Endothelial cell of umbilical vein (primary cell): Measurements from ENCODE around the gene FOS. TPM values are rescaled to one million over a fixed set of nuclear protein-coding genes. Genes with fewer than 3 reads are reported as not detected.

Experiments
- BruUV-seq: library from RNA; stranded (reverse); fragments of 400-500 nt; replicated peaks from 2 replicates; lab custom pipeline; 2021; lab: Mats Ljungman, UMichigan
- CTCF ChIA-PET: fragments of 300-600, 350-600 bp; sonication (Branson Sonifier 250); formaldehyde crosslinking; loops from one replicate; lab custom pipeline; 2021; ENCODE audit warnings: antibody characterized with exemption, inconsistent platforms; lab: Charles Lee
- POLR2A ChIA-PET: fragments of 300-600, 350-600 bp; sonication (Branson Sonifier 250); formaldehyde crosslinking; loops from one replicate; lab custom pipeline; 2021; ENCODE audit warnings: antibody characterized with exemption, inconsistent platforms; lab: Charles Lee
- DNase-seq: peaks from one replicate; pipeline ENCODE4 v3.0.0-alpha.2; 2011; ENCODE audit warnings: low read depth, low spot score
- FAIRE-seq: peaks from 2 replicates; lab custom pipeline; 2011; peaks lifted over from hg19 to GRCh38; lab: Jason Lieb, UNC
- H2AFZ ChIP-seq: 2 replicates; pipeline ENCODE4 v1.6.0; 2012; ENCODE audit warnings: low read depth, low read length, control low read depth, inconsistent platforms
- H3K27ac ChIP-seq: 2 replicates; pipeline ENCODE4 v1.5.1; 2011; ENCODE audit warnings: low read depth, mild to moderate bottlenecking, control low read depth, low read length, moderate library complexity; ENCODE audit not compliant: insufficient read depth
- H3K27me3 ChIP-seq, 2 experiments: 2 replicates each; pipeline versions ENCODE4 v1.6.0 to v1.6.1; 2011; ENCODE audit warnings: low read length in 2 of 2, mixed read lengths in 1 of 2; ENCODE audit not compliant: control insufficient read depth in 2 of 2, insufficient read depth in 2 of 2
- H3K36me3 ChIP-seq, 2 experiments: 2 replicates in 1 of 2; 3 replicates in 1 of 2; pipeline ENCODE4 v1.5.1; 2011; ENCODE audit warnings: low read length in 2 of 2, mild to moderate bottlenecking in 1 of 2, moderate library complexity in 1 of 2; ENCODE audit not compliant: control insufficient read depth in 2 of 2, insufficient read depth in 2 of 2; ENCODE audit errors: extremely low read depth in 1 of 2
- H3K4me1 ChIP-seq: 3 replicates; pipeline ENCODE4 v1.5.1; 2011; ENCODE audit warnings: mild to moderate bottlenecking, low read length; ENCODE audit not compliant: control insufficient read depth, insufficient read depth; ENCODE audit errors: extremely low read depth
- H3K4me2 ChIP-seq: 2 replicates; pipeline ENCODE4 v1.6.1; 2011; ENCODE audit warnings: low read length, control low read depth, mixed read lengths; ENCODE audit not compliant: insufficient read depth
- H3K4me3 ChIP-seq, 3 experiments: fragments of 200-600 bp in 1 of 3; sonication (generic), shearing (Covaris generic) in 1 of 3; replicated peaks in 1 of 3; 2 replicates each; pipeline ENCODE4 v1.5.1; 2011 to 2016; ENCODE audit warnings: control low read depth in 3 of 3, low read length in 3 of 3, mild to moderate bottlenecking in 2 of 3, inconsistent platforms in 1 of 3, low read depth in 1 of 3, moderate library complexity in 1 of 3; ENCODE audit not compliant: insufficient read depth in 1 of 3
- H3K79me2 ChIP-seq: 2 replicates; pipeline ENCODE4 v1.6.0; 2012; ENCODE audit warnings: low read length, inconsistent platforms; ENCODE audit not compliant: control insufficient read depth, insufficient read depth
- H3K9ac ChIP-seq: replicated peaks from 2 replicates; pipeline ENCODE3; 2011; ENCODE audit warnings: low read length, control low read depth; ENCODE audit not compliant: insufficient read depth; ENCODE audit errors: extremely low read depth
- H3K9me1 ChIP-seq: replicated peaks from 3 replicates; pipeline ENCODE4 v1.6.0; 2011; ENCODE audit warnings: mild to moderate bottlenecking, low read length; ENCODE audit not compliant: control insufficient read depth, insufficient read depth; ENCODE audit errors: extremely low read depth
- H3K9me3 ChIP-seq: replicated peaks from 2 replicates; pipeline ENCODE4 v1.5.1; 2012; ENCODE audit warnings: low read length, inconsistent platforms; ENCODE audit not compliant: control insufficient read depth, insufficient read depth
- H4K20me1 ChIP-seq: replicated peaks from 2 replicates; pipeline ENCODE3; 2011; ENCODE audit warnings: mild to moderate bottlenecking, low read length; ENCODE audit not compliant: control insufficient read depth, insufficient read depth; ENCODE audit errors: extremely low read depth
- CTCF ChIP-seq, 2 donors: IDR thresholded peaks; 1 replicate in 1 of 2; 2 replicates in 1 of 2; pipeline ENCODE4 v1.5.1; 2011; ENCODE audit warnings: low read length in 2 of 2, mild to moderate bottlenecking in 2 of 2, moderate library complexity in 2 of 2, control low read depth in 1 of 2, inconsistent platforms in 1 of 2, low read depth in 1 of 2; ENCODE audit not compliant: insufficient read depth in 1 of 2; ENCODE audit errors: extremely low read depth in 1 of 2
- EZH2 ChIP-seq: IDR thresholded peaks from 2 replicates; pipeline ENCODE4 v1.6.1; 2012; ENCODE audit warnings: borderline replicate concordance, low read depth, mild to moderate bottlenecking, moderate library complexity, low read length, inconsistent platforms; ENCODE audit not compliant: severe bottlenecking
- FOS ChIP-seq: IDR thresholded peaks from 2 replicates; pipeline ENCODE4 v1.6.1; 2011; ENCODE audit warnings: mild to moderate bottlenecking, low read length, moderate library complexity, borderline replicate concordance; ENCODE audit not compliant: insufficient read depth
- GATA2 ChIP-seq: IDR thresholded peaks from 2 replicates; pipeline ENCODE4 v1.7.0; 2011; ENCODE audit warnings: low read depth, mild to moderate bottlenecking, moderate library complexity, mixed read lengths, low read length; ENCODE audit not compliant: insufficient read length, insufficient read depth
- JUN ChIP-seq: IDR thresholded peaks from 2 replicates; pipeline ENCODE4 v1.6.1; 2011; ENCODE audit warnings: borderline replicate concordance, low read depth; ENCODE audit not compliant: insufficient read length, insufficient read depth
- MAX ChIP-seq: IDR thresholded peaks from 2 replicates; pipeline ENCODE4 v1.6.1; 2011; ENCODE audit not compliant: insufficient read depth, insufficient read length
- MYC ChIP-seq: IDR thresholded peaks from one replicate; pipeline ENCODE4 v1.6.1; 2011; ENCODE audit warnings: mild to moderate bottlenecking, low read depth, low read length
- POLR2A ChIP-seq: IDR thresholded peaks from 2 replicates; pipeline ENCODE4 v1.6.1; 2012; ENCODE audit warnings: low read depth, mild to moderate bottlenecking, control low read depth, low read length
- POLR2AphosphoS5 ChIP-seq: IDR thresholded peaks from 2 replicates; pipeline ENCODE4 v1.6.1; 2012; ENCODE audit warnings: low read depth, mild to moderate bottlenecking, control low read depth, low read length, moderate library complexity; ENCODE audit not compliant: insufficient read depth
- dilution Hi-C: fragments of 300-500 bp; cut with MboI; formaldehyde crosslinking; loops from one replicate; pipeline ENCODE4 v1.15.0; 2019; ENCODE audit warnings: low sequenced_read_pairs; ENCODE audit not compliant: extremely low pct_ligation_motif_present
- intact Hi-C: fragments of 100-400 bp; cut with micrococcal nuclease; formaldehyde crosslinking; loops from one replicate; pipeline ENCODE4 v1.10.0; 2022
- polyA plus RNA-seq, 4 experiments: library from polyadenylated mRNA; depleted of rRNA in 3 of 4; stranded (reverse) in 3 of 4; unstranded in 1 of 4; fragments of >200 nt; gene quantifications; 2 replicates each; pipeline versions ENCODE4 v1.2.1 to v1.2.3, GENCODE V29; 2011 to 2012; ENCODE audit warnings: missing spikeins in 1 of 4
- total RNA-seq: library from RNA; stranded (reverse); gene quantifications from 2 replicates; pipeline ENCODE4 v1.2.3, GENCODE V29; 2021

FOS gene
- total and polyA plus RNA-seq, 2 donors (not counting 3 experiments of a cell fraction or from before 2014, with no cell fraction given), result 9.2 to 41.6 TPM

GRCh38 chr14:75298187-75298965 is 19.7 kb downstream of the FOS start:
- Histone ChIP-seq H3K4me2 (no peak overlapping the region), H3K4me1 (peaks cover 22% of the 10 kb centered on the region), H3K9me3 (no peaks in the 10 kb centered on the region), H2AFZ (no peak overlapping the region), H3K27ac (no peak overlapping the region), H3K36me3 (no peaks in the 10 kb centered on the region), H3K9ac (no peak overlapping the region), H3K27me3 (no peaks in the 10 kb centered on the region), H3K79me2 (no peaks in the 10 kb centered on the region), H3K4me3 (no peak overlapping the region), H4K20me1 (no peaks in the 10 kb centered on the region), H3K9me1 (no peaks in the 10 kb centered on the region)
- ChIA-PET POLR2A (interaction anchor here (0.6 kb wide), 1 partner anchor 246 kb away, joined by 7 read pairs; no protein-coding TSS in a partner anchor), CTCF (interaction anchor here (0.6 to 10.1 kb wide), 6 partner anchors 9 to 437 kb away, joined by 3 to 175 read pairs (median 4); partner anchors contain the start of gene NEK9)
- dilution Hi-C loops, result loop anchor here (25.0 kb wide), 1 partner anchor 161 kb away; the partner anchor contains the start of gene NEK9
- no peak for FAIRE-seq
- no peak for DNase-seq
- TF ChIP-seq EZH2 (no peak), MAX (no peak), CTCF (IDR thresholded peaks at IDR 0.05; ENCODE audit: extremely low read depth in 1 of 2, insufficient read depth in 1 of 2, low read depth in 1 of 2, low read length in 2 of 2) (no peak), JUN (no peak), GATA2 (no peak), FOS (no peak), POLR2AphosphoS5 (no peak), MYC (no peak), POLR2A (no peak)
- no TSS peak for BruUV-seq
- intact Hi-C loops, result no loop called here
